Fibroblast of gingiva (primary cell): ENCODE results near the gene AKAP8.
A peak's percentile ranks its signal among the peaks of the same experiment; 100 is the strongest.
"Not testable (repeated sequence)": the region's sequence is repeated elsewhere in the genome, so short reads cannot be mapped to it uniquely, and the experiment has no call there.

Source experiments
- DNase-seq: peaks from one replicate; pipeline ENCODE4 v3.0.0-alpha.2; 2011; ENCODE audit warnings: low read depth

Gene AKAP8

DNA sequence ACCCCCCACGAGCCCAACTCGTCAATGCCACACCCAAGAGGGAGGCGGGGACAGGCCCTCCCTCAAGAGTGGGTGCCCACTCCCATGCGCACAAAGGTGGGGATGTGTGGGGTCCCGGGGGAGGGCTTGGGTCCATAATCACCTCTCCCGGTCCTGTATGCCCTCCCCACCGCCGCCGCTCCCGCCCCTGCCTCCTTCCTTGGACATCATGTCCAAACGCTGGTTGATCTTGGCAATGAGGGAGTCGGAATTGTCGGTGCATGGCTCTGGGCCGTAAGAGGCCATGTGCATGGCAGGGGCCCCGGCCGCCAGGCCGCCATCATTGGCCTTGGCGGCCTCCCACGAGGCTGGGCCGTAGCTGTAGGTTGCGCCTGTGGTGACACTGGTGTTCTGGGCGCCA is 5.9 kb downstream of the AKAP8 start:
- no peak for DNase-seq

DNA sequence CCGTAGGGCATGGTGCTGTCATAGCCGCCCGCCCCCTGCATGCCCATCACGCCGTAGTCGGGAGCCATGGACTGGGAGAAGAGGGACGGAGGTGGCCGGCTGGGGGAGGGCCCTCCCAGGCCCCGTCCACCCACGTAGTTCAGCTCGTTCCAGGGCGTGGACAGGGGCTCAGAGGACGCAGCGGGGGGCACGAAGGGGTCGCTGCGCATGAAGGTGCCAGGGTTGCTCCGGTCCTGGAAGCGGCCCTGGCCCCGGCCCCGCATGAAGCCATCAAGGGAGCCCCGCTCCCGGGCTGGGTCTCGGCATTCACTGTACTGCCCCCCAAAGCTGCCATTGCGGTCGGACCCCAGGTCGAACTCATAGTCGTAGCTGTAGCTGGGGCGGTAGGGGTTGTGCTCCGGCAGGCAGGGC is 6.7 kb downstream of the AKAP8 start:
- DNase-seq, result no peak

DNA sequence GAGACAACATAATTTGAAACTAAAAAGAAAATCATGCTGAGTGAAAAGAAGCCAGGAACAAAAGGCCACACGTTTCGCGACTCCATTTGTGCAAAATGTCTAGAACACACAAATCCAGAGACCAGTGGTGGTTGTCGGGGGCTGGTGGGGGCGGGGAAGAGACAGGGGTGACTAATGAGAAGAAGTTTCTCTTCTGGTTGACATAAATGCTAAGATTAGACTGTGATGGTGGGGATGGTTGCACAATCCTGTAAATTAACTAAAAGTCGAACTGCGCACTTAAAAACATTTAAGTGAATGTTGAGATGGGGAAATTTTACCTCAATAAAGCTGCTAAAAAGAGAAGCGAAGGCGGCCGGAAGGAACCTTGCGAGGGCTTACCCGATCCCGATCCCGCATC is 7.1 kb downstream of the AKAP8 start:
- DNase-seq, result no peak

DNA sequence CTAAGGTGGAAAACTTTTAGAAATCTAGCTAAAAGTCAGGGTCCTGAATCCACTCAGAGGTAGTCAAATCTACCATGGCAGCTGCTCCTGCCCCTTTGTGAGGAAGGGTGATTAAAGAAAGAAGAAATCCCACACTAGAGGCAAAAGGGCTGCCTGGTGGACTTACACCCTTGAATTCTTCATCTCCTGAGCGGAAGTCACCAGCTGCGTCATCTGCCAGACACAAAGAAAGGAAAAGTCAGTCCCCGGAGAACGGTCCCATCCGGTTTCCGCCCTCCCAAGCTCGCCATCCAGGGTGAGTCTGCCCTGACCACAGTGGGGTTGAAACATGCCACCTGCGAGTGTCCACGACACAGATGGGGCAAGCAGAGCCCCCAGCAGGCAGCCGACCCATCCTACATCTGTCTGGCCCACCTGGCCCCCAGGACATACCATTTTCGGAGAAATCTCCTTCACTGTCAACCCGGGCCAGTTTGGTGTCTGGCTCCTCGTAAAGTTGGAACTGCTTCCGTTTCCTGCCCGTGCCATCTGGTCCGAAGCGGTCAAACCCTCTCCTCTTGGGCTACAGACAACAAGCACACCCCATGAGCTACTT is 7.7 kb downstream of the AKAP8 start:
- no peak for DNase-seq

DNA sequence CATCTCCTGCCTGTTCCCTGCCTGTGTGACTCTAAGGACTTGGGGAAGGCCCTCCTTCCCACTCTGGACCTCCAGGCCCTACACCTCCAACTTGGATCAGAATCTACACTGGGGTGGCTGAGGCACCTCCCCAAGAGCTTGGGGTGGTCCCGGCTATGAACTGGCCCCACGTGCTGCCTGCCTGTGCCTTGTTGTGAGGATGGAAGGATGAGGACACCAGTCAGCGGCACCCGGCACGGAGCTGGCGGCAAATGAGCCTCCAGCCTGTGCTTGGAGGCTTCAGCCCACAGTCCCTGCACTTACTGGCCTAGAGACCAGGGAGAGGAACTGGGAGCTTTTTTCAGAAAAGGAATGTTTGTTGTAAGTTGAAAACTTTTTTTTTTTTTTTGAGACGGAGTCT is 8.5 kb downstream of the AKAP8 start:
- no peak for DNase-seq

DNA sequence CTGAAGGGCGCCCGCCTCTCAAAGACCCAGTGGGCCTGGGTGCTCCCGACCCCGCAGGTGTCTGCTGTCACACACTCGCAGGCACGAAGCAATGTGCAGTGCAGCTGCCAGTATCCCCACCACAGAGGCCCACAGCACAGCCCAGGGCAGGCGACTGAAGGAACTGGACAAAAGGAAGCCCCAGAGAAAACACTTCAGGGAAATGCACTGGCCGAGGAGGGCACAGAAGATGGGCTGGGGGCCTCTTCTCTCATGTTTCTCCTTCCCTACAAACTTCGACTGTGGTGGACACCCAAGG is 10.0 kb downstream of the AKAP8 start:
- DNase-seq, result no peak

DNA sequence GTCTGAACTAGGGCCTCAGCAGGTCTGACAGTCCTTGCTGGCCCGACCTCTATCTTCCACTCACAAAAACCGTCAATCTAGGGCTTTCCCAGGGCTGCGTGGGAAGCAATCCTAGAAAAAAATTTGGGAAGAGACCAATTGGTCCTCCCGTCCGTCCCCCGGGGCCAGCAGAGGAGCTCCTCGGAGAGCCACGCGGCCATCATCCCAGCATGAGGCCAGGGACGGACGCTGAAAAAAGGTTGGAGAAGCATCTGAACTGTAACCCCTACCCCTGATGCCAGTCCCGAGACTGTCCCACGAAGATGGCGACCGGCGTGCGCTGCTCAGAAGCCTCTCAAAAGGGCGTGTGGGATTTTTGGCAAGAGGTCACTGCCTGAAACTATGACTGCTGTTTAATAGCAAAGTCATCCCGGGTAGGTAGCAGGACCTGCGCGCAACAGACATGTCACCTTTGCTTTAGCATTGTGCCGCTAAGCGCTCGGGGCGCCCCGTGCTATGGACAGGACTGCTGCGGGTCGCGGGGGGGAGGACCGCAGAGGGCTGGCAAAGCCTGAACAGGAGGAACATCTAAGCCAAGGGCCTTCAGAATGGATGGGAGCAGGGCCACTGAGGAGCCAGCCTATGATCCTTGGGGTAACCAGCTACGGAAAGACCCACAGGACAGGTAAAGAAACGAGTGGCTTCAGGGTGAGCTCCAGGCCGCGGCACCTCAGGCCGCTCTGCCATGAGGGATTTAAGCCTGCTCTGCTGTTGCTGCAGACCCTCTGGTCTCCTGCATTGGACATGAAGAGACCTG is 10.6 kb downstream of the AKAP8 start:
- no peak for DNase-seq

DNA sequence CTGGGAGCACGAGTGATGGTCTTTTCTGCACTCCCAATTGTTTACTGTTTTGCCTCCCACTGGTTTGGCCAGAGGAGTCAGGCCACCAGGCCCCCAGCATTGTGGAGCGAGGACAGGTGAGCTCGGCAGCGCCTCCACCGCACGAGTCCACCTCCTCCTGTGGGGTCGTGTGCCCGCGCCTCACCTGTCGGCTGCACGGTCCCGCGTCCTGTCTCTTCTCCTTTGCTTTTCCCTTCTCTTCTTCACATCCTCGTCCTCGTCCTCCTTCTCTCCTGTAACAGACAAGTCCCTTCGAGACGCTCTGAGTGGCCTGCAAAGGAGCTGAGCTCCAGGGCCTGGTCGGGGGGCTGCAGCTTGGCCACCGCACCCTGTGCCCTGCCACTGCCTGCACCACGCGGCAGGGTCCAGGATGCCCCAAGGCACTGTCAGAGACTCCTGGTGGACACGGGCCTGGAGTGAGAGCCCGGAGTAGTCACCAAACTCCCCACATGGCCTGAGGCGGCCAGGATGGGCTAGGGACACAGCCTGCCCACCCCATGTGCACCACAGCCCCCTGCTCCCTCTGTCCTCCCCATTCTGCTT is 11.4 kb downstream of the AKAP8 start:
- DNase-seq, result no peak

DNA sequence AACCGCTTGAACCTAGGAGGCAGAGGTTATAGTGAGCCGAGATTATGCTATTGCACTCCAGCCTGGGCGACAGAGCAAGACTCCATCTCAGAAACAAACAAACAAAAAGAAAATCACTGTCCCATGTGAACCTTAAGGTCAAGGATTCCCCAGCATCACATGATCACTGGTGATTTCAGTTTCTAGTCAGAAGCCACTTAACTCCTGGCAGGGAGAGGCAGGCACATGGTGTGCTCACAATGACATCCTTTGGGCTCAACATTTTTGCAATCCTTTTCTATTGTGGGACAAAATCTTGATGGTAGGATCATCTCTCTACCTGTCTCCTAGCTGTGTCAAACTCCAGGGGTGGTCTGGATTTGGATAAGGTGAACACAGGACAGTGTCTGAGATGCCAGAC is 12.1 kb downstream of the AKAP8 start:
- DNase-seq, result no peak

DNA sequence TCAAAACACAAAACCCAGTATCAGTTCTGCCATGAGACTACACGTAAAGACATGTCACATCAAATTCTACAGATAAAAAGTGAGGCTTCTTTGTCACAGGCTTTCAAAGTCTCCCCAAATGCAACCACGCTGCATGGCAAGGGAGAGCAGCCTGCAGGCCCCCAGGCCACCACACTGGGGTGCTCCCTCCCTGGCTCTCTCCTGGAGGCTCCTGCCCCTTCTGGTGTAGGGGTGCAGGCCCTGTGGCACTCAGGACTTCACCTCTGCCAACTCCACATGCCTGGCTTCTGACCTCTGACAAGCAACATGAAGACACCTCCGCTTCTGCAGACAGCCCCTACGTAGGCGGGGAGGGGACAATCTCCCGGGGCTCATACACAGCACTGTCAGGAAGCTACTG is 14.3 kb downstream of the AKAP8 start:
- no peak for DNase-seq

DNA sequence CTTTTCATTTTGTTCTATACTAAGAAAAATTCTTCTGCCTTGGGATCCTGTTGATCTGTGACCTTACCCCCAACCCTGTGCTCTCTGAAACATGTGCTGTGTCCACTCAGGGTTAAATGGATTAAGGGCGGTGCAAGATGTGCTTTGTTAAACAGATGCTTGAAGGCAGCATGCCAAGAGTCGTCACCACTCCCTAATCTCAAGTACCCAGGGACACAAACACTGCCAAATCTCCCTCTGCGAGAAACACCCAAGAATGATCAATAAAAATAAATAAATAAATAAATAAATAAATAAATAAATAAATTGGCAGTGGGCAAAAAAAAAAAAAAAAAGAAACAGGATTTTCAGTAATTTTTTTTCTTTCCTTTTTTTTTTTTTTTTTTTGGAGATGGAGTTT is 15.8 kb downstream of the AKAP8 start:
- peak; percentile 18 for DNase-seq

DNA sequence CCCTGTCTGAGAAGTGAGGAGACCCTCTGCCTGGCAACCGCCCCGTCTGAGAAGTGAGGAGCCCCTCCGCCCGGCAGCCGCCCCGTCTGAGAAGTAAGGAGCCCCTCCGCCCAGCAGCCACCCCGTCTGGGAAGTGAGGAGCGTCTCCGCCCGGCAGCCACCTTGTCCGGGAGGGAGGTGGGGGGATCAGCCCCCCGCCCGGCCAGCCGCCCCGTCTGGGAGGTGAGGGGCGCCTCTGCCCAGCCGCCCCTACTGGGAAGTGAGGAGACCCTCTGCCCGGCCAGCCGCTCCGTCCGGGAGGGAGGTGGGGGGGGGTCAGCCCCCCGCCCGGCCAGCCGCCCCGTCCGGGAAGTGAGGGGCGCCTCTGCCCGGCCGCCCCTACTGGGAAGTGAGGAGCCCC is 16.5 kb downstream of the AKAP8 start:
- DNase-seq, result not testable (repeated sequence)

DNA sequence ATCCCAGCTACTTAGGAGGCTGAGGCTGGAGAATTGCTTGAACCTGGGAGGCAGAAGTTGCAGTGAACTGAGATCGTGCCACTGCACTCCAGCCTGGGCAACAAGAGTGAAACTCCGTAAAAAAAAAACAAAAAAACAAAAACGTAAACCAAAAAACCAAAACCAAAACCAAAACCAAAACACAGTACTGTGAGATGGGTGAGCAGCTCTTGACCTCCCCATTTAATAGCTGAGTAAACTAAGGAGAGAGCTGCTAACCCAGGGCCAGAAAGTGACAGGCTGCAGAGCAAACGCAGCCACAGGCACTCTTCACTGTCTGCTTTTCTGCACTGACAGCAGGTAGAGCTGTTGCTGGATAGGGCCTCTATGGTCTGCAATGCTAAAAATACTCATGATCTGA is 19.6 kb downstream of the AKAP8 start:
- not testable (repeated sequence) for DNase-seq

DNA sequence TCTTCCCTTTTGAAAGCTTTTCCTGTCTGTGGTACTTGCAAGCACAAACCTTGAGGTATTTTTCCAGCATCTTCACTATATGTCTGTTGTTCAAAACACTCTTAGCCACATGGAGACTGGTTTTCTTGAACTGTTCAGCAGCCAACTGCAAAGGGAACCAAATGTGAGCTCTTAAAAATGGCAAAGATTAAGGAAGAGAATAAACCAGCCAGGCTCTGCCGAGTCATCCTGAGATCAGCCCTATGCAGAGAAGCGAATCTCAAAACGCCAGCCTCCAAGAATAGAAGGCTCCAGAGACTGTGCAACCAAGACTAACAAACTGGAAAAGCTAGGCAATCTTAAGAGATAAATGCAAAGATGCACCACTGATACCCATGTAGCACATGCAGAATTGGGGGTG is 20.7 kb downstream of the AKAP8 start:
- no peak for DNase-seq

DNA sequence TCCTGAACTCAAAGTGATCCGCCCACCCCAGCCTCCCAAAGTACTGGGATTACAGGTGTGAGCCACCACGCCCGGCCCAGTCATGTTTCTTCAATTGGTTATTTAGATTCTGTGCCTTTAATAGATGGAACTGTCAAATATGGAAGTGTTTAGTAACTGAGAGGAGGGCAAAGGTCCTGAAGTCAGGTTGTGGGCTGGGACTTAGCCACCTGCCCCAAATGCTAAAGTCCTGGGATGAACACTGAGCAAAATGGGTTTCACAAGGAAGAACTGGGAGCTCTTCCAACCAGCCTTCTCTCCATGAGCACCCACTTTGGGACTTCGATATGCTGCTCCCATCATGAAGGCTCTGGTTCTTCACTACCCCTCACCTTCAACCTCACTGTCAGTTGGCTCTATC is 21.7 kb downstream of the AKAP8 start:
- no peak for DNase-seq

DNA sequence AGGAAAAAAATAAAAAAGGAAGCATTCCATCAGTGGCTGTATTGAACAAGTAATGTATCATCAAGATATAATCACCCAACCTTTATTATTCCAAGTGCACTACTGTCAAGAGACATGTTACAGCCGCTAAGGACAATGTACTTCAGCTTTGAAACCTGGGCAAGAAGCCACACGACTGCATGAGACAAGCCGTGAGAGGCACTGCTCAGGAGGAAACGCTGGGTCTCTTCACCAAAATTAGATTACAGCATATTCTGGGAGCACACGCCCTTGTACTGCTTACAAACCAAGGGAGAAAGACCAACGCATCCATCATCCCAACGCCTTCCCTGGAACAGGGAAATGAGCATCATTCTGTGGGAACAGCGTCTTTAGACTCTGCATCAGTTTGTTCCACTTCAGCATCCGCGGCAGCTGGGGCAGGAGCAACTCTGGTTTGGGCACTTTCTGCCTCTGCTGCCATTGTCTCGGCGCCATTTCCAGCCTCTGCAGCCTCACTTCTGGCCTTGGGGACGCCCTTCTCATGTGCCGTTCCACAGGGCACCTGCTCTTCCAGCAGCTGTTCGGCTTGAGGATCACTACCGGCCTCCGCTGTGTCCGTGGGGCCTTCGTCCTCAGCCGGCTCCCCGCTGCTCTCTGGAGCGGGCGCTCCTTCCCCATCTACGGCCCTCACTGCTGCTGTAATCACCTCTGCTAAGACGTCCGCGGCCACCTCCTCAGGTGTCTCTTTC is 24.9 kb downstream of the AKAP8 start:
- no peak for DNase-seq

DNA sequence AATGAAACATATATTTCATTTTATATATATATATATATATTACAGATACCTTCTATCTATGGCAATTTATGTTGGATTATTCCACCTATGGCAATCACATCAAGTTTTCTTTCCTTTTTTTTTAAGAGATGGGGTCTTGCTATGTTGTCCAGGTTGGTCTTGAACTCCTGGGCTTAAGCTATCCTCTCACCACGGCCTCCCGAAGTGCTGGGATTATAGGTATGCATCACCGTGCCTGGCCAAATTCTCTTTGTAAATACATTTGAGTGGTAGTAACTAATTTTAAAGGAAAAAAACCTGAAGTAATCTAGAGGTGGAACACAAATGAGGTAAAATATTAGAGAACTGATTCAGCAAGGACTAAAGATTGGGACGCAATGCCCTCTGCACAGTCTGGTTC is 25.7 kb downstream of the AKAP8 start:
- DNase-seq, result no peak

DNA sequence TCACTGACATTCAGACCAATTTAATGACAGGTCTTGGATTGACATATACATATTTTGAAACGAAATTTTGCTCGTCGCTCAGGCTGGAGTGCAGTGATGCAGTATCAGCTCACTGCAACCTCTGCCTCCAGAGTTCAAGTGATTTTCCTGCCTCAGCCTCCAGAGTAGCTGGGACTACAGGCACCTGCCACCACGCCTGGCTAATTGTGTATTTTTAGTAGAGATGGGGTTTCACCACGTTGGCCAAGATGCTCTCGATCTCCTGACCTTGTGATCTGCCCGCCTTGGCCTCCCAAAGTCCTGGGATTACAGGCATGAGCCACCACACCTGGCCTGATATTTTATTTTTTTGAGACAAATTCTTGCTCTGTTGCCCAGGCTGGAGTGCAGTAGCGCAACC is 27.1 kb downstream of the AKAP8 start:
- DNase-seq, result not testable (repeated sequence)

DNA sequence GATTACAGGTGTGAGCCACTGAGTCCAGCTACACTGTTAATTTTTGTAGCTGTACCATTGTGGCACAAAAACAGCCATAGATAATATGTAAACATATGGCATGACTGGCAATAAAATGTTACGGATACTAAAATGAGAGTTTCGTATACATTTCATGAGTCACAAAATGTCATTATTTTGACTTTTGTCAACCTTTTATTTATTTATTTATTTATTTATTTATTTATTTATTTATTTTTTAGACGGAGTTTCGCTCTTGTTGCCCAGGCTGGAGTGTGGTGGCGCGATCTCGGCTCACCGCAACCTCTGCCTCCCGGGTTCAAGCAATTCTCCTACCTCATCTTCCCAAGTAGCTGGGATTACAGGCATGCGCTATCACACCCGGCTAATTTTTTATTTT is 38.3 kb downstream of the AKAP8 start:
- DNase-seq, result not testable (repeated sequence)

DNA sequence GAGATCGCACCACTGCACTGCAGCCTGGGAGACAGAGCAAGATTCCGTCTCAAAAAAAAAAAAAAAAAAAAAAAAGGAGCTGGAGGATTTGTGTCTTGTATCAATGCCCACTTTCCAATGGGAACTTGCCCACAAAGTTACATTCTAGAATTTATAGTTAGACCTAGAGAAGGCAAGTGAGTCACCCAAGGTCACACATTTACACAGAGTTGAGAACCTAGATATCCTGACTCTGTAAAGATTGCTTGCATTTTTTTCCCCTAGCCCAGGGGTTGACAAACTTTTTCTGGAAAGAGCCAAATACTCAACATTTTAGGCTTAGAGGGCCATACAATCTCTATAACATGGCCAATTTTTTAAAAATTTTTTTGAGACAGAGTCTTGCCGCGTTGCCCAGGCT is 39.5 kb downstream of the AKAP8 start:
- no peak for DNase-seq

DNA sequence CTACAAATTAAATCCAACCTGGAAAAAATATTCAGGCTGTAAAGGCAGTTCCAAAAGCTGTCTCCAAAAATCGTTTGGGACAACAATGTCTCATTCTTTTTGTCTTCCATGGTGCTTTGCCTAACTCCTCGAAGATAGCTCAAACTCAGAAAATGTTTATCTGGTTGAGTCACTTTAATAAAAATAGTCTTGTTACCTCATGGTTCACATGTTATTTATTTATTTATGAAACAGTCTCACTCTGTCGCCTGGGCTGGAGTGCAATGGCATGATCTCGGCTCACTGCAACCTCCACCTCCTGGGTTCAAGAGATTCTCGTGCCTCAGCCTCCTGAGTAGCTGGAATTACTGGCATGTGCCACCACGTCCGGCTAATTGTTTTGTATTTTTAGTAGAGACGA is 42.4 kb downstream of the AKAP8 start:
- DNase-seq, result peak; percentile 55

DNA sequence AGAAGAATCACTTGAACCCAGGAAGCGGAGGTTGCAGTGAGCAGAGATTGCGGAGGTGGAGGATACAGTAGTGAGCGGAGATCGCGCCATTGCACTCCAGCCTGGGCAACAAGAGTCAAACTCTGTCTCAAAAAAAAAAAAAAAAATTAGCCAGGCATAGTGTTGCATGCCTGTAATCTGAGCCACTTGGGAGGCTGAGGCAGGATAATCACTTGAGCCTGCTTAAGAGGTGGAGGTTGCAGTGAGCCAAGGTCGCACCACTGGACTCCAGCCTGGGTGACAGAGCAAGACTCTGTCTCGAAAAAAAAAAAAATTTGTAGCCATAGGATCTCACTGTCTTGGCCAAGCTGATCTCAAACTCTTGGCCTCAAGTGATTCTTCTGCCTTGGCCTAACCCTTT is 43.6 kb downstream of the AKAP8 start:
- DNase-seq, result not testable (repeated sequence)

DNA sequence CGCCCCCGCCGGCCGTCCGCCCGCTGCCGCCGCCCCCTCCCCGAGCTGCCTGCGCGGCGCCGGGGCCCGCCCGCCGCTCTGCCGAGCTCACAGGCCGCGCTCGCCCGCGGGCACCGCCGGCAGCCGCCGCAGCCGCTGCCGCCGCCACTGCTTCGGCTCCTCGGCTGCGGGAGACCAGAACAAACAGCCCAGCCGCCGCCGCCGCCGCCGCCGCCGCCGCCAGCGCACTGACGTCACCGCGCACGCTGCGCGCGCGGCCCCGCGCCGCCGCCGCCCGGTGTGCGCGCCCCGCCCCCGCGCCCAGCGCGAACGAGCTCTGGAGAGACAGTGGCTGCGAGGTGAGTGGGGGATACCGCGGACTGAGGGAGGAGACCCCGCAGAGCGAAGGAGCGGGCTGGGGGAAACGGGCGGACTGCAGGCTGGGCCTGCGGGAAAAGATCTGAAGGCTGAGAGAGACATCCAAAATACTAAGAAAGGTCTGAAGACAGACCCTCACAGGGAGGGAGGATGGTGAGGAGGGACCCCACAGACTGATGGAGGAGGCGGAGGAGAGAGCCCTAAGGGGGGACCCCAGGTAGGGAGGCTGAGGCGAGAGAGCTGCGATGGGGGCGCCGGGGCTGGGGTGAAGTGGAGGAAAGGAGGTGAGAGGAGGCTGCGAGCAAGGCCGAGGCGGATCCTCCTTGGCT is 47.1 kb downstream of the AKAP8 start, which contains the start of gene BRD4:
BRD4 (minus strand) TSS at position 229 of the 686 bp plus-strand sequence. CDS start 59,440 bp downstream, outside the sequence.
- DNase-seq, result peak; percentile 44
